ENCODE measurements around the gene ARID4B. TPM values are rescaled to one million over a fixed set of nuclear protein-coding genes. Genes with fewer than 3 reads are reported as not detected.
A peak's percentile ranks its signal among the peaks of the same experiment; 100 is the strongest.
"Not testable (repeated sequence)": the region's sequence is repeated elsewhere in the genome, so short reads cannot be mapped to it uniquely, and the experiment has no call there.

ARID4B gene
- total RNA-seq, 2 experiments from 2014 or later = 28.7 to 44.9 TPM

DNA sequence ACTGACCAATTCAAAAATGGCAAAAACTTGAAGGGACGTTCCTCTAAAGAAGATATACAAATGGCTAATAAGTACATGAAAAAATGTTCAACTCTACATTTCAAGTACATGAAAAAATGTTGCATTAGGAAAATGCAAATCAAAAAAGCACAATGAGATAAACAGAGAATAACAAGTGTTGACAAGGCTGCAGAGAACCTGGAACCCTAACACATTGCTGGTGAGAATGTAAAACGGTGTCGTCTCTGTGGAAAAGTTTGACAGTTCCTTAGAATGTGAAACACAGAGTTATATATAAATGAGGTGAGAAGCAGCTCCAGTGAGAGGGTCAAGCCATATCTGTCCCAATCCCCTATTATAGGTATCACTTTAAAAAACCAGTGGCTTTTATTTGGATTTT is 122.3 kb downstream of the ARID4B start:
- Histone ChIP-seq H3K27ac (ENCODE audit: low read depth, low read length, poor library complexity, severe bottlenecking) (no peak overlapping the region), H3K4me3 (ENCODE audit: low read depth, low read length, poor library complexity, severe bottlenecking) (no peak overlapping the region), H3K9me3 (ENCODE audit: low read length) (no peaks in the 10 kb centered on the region), H3K79me2 (ENCODE audit: insufficient read depth, low read depth, low read length) (no peaks in the 10 kb centered on the region), H3K4me2 (ENCODE audit: low read length) (no peak overlapping the region), H3K4me1 (ENCODE audit: insufficient read depth, low read length, poor library complexity, severe bottlenecking) (no peaks in the 10 kb centered on the region), H3K36me3 (ENCODE audit: insufficient read depth, low read length) (peaks cover 53% of the 10 kb centered on the region), H2AFZ (ENCODE audit: low read length) (no peak overlapping the region), H3K9me2 (ENCODE audit: insufficient read depth, low read length) (no peaks in the 10 kb centered on the region), H4K20me1 (ENCODE audit: insufficient read depth, low read length) (no peaks in the 10 kb centered on the region)
- intact Hi-C loops (cut with micrococcal nuclease; ENCODE audit: unreplicated experiment) = no loop called here
- POLR2A ChIA-PET = interaction anchor here (0.6 to 1.0 kb wide), 3 partner anchors 23 to 76 kb away, joined by 3 to 4 read pairs (median 3); no protein-coding TSS in a partner anchor
- CTCF ChIA-PET (ENCODE audit: unreplicated experiment) = no interaction called here
- TF ChIP-seq, protein P1, sequence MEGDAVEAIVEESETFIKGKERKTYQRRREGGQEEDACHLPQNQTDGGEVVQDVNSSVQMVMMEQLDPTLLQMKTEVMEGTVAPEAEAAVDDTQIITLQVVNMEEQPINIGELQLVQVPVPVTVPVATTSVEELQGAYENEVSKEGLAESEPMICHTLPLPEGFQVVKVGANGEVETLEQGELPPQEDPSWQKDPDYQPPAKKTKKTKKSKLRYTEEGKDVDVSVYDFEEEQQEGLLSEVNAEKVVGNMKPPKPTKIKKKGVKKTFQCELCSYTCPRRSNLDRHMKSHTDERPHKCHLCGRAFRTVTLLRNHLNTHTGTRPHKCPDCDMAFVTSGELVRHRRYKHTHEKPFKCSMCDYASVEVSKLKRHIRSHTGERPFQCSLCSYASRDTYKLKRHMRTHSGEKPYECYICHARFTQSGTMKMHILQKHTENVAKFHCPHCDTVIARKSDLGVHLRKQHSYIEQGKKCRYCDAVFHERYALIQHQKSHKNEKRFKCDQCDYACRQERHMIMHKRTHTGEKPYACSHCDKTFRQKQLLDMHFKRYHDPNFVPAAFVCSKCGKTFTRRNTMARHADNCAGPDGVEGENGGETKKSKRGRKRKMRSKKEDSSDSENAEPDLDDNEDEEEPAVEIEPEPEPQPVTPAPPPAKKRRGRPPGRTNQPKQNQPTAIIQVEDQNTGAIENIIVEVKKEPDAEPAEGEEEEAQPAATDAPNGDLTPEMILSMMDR (conservative IDR thresholded peaks at IDR 0.05; ENCODE audit: low read length) = no peak
- TF ChIP-seq EZH2phosphoT487 (IDR thresholded peaks at IDR 0.05; ENCODE audit: borderline replicate concordance, low read depth, low read length) = no peak
- DNase-seq (ENCODE audit: low spot score) = no peak
- TSS peak; percentile 24 for BruUV-seq (replicated peaks)

DNA sequence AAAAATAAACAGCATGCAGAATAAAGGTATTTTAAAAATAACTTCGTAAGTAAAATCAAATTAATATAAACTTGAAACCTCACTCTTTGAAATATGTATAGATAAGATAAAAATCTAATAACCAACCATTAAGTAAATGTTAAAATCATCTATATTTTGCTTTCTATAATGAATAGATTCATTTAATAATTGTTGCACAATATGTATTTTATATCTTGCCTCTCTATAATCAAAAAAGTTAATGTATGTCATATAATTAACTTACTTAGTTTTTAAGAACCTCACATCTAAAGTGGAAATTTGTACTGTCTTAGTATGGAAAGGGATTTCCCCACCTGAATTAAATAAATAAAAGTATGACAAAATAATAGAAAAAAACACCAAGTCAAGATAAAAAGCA is 124.6 kb downstream of the ARID4B start:
- DNase-seq (ENCODE audit: low spot score) = no peak
- Histone ChIP-seq H3K4me1 (ENCODE audit: insufficient read depth, low read length, poor library complexity, severe bottlenecking) (no peaks in the 10 kb centered on the region), H3K9me2 (ENCODE audit: insufficient read depth, low read length) (no peaks in the 10 kb centered on the region), H3K27ac (ENCODE audit: low read depth, low read length, poor library complexity, severe bottlenecking) (no peak overlapping the region), H3K36me3 (ENCODE audit: insufficient read depth, low read length) (peaks cover 36% of the 10 kb centered on the region; the same call in 1 of the 2 replicates), H3K79me2 (ENCODE audit: insufficient read depth, low read depth, low read length) (no peaks in the 10 kb centered on the region), H3K4me2 (ENCODE audit: low read length) (no peak overlapping the region), H4K20me1 (ENCODE audit: insufficient read depth, low read length) (no peaks in the 10 kb centered on the region), H3K4me3 (ENCODE audit: low read depth, low read length, poor library complexity, severe bottlenecking) (no peak overlapping the region), H3K9me3 (ENCODE audit: low read length) (no peaks in the 10 kb centered on the region), H2AFZ (ENCODE audit: low read length) (no peak overlapping the region)
- intact Hi-C loops (cut with micrococcal nuclease; ENCODE audit: unreplicated experiment) = no loop called here
- POLR2A ChIA-PET = no interaction called here
- BruUV-seq (replicated peaks) = no TSS peak
- TF ChIP-seq EZH2phosphoT487 (IDR thresholded peaks at IDR 0.05; ENCODE audit: borderline replicate concordance, low read depth, low read length) = no peak
- TF ChIP-seq, protein P1 (conservative IDR thresholded peaks at IDR 0.05; ENCODE audit: low read length) = no peak
- CTCF ChIA-PET (ENCODE audit: unreplicated experiment) = no interaction called here

DNA sequence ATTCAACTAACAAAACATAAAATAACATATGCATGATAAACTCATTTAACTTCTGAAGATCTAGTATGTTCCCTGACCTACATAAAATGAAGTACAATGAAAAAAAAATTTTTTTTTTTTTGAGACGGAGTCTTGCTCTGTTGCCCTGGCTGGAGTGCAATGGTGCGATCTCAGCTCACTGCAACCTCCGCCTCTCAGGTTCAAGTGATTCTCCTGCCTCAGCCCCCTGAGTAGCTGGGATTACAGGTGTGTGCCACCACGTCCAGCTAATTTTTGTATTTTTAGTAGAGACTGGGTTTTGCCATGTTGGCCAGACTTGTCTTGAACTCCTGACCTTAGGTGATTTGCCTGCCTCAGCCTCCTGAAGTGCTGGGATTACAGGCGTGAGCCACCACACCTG is 125.5 kb downstream of the ARID4B start:
- CTCF ChIA-PET (ENCODE audit: unreplicated experiment) = not testable (repeated sequence)

More for the DNA sequence above, 125.5 kb downstream of the ARID4B start:
- BruUV-seq (replicated peaks); DNase-seq (ENCODE audit: low spot score); H3K4me3 ChIP-seq (ENCODE audit: low read depth, low read length, poor library complexity, severe bottlenecking); intact Hi-C loops (cut with micrococcal nuclease; ENCODE audit: unreplicated experiment); H3K27ac ChIP-seq (ENCODE audit: low read depth, low read length, poor library complexity, severe bottlenecking); H3K4me1 ChIP-seq (ENCODE audit: insufficient read depth, low read length, poor library complexity, severe bottlenecking); H3K4me2 ChIP-seq (ENCODE audit: low read length); H3K9me3 ChIP-seq (ENCODE audit: low read length); H2AFZ ChIP-seq (ENCODE audit: low read length); H4K20me1 ChIP-seq (ENCODE audit: insufficient read depth, low read length); H3K9me2 ChIP-seq (ENCODE audit: insufficient read depth, low read length); H3K79me2 ChIP-seq (ENCODE audit: insufficient read depth, low read depth, low read length): not testable (repeated sequence)
- POLR2A ChIA-PET = interaction anchor here (0.6 kb wide), 1 partner anchor 48 kb away, joined by 3 read pairs; no protein-coding TSS in a partner anchor
- H3K36me3 ChIP-seq (ENCODE audit: insufficient read depth, low read length) = peaks cover 31% of the 10 kb centered on the region; the same call in 1 of the 2 replicates
